ENCODE results near the gene PIGL. TPM values are rescaled to one million over a fixed set of nuclear protein-coding genes. Genes with fewer than 3 reads are reported as not detected.

Gene PIGL
- total RNA-seq, 1 experiment from 2014 or later, result 44.1 TPM

DNA sequence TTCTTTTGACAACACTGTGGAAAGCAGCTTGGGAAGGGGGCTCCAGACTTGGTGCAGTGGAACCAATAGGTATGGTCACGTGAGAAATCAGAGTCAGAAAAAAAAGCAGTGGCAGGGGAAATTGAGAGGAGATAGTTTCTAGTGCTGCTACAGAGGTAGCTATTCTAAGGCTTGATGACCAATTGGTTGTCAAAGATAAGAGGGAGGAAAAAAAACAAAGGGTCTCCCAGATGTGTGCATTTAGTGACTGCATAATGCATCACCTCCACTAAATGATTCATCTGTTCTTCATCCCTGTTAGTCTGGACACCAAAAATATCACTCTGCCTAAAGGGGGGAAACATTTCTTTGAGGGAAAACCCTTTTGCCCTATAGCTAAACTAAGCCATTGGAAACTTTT, 56.5 kb downstream of the PIGL start (continued):
- TF ChIP-seq, protein P1, sequence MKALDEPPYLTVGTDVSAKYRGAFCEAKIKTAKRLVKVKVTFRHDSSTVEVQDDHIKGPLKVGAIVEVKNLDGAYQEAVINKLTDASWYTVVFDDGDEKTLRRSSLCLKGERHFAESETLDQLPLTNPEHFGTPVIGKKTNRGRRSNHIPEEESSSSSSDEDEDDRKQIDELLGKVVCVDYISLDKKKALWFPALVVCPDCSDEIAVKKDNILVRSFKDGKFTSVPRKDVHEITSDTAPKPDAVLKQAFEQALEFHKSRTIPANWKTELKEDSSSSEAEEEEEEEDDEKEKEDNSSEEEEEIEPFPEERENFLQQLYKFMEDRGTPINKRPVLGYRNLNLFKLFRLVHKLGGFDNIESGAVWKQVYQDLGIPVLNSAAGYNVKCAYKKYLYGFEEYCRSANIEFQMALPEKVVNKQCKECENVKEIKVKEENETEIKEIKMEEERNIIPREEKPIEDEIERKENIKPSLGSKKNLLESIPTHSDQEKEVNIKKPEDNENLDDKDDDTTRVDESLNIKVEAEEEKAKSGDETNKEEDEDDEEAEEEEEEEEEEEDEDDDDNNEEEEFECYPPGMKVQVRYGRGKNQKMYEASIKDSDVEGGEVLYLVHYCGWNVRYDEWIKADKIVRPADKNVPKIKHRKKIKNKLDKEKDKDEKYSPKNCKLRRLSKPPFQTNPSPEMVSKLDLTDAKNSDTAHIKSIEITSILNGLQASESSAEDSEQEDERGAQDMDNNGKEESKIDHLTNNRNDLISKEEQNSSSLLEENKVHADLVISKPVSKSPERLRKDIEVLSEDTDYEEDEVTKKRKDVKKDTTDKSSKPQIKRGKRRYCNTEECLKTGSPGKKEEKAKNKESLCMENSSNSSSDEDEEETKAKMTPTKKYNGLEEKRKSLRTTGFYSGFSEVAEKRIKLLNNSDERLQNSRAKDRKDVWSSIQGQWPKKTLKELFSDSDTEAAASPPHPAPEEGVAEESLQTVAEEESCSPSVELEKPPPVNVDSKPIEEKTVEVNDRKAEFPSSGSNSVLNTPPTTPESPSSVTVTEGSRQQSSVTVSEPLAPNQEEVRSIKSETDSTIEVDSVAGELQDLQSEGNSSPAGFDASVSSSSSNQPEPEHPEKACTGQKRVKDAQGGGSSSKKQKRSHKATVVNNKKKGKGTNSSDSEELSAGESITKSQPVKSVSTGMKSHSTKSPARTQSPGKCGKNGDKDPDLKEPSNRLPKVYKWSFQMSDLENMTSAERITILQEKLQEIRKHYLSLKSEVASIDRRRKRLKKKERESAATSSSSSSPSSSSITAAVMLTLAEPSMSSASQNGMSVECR (CRISPR knock-in tag; IDR thresholded peaks at IDR 0.05; ENCODE audit: borderline replicate concordance), result no peak
- TF ChIP-seq JUN (CRISPR knock-in tag; IDR thresholded peaks at IDR 0.05), result no peak
- TF ChIP-seq, protein P2, sequence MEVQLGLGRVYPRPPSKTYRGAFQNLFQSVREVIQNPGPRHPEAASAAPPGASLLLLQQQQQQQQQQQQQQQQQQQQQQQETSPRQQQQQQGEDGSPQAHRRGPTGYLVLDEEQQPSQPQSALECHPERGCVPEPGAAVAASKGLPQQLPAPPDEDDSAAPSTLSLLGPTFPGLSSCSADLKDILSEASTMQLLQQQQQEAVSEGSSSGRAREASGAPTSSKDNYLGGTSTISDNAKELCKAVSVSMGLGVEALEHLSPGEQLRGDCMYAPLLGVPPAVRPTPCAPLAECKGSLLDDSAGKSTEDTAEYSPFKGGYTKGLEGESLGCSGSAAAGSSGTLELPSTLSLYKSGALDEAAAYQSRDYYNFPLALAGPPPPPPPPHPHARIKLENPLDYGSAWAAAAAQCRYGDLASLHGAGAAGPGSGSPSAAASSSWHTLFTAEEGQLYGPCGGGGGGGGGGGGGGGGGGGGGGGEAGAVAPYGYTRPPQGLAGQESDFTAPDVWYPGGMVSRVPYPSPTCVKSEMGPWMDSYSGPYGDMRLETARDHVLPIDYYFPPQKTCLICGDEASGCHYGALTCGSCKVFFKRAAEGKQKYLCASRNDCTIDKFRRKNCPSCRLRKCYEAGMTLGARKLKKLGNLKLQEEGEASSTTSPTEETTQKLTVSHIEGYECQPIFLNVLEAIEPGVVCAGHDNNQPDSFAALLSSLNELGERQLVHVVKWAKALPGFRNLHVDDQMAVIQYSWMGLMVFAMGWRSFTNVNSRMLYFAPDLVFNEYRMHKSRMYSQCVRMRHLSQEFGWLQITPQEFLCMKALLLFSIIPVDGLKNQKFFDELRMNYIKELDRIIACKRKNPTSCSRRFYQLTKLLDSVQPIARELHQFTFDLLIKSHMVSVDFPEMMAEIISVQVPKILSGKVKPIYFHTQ (CRISPR knock-in tag; IDR thresholded peaks at IDR 0.05), result no peak
- TF ChIP-seq, protein P3, sequence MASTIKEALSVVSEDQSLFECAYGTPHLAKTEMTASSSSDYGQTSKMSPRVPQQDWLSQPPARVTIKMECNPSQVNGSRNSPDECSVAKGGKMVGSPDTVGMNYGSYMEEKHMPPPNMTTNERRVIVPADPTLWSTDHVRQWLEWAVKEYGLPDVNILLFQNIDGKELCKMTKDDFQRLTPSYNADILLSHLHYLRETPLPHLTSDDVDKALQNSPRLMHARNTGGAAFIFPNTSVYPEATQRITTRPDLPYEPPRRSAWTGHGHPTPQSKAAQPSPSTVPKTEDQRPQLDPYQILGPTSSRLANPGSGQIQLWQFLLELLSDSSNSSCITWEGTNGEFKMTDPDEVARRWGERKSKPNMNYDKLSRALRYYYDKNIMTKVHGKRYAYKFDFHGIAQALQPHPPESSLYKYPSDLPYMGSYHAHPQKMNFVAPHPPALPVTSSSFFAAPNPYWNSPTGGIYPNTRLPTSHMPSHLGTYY (CRISPR knock-in tag; IDR thresholded peaks at IDR 0.05), result no peak
- no peak for TF ChIP-seq RELA (CRISPR knock-in tag; IDR thresholded peaks at IDR 0.05; ENCODE audit: borderline replicate concordance)
- no peak for TF ChIP-seq MYBL2 (CRISPR knock-in tag; IDR thresholded peaks at IDR 0.05)
- TF ChIP-seq TP53 (CRISPR knock-in tag; IDR thresholded peaks at IDR 0.05), result no peak
- TF ChIP-seq, protein P4, sequence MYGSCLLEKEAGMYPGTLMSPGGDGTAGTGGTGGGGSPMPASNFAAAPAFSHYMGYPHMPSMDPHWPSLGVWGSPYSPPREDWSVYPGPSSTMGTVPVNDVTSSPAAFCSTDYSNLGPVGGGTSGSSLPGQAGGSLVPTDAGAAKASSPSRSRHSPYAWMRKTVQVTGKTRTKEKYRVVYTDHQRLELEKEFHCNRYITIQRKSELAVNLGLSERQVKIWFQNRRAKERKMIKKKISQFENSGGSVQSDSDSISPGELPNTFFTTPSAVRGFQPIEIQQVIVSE (CRISPR knock-in tag; IDR thresholded peaks at IDR 0.05; ENCODE audit: borderline replicate concordance), result no peak

DNA sequence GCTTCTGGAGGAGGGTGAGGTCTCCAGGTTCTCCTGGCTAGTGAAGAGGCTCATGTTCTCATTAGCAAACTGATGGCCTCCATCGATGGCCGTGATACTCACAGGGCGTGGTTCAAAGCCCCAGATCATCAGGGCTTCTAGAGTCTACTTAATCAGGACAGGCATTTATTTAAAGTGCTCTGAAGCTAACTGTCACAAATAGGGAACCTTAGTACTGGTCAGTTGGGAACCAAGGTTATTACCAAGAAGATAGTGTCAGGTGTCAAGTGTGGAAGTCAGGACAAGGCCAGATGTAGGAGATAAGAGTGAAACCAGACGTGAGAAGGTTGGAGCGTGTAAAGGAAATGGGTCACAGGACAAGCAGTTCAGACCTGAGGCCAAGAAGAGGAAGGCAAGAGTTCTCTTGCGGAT, 56.9 kb downstream of the PIGL start:
- TF ChIP-seq FOXJ3 (CRISPR knock-in tag; IDR thresholded peaks at IDR 0.05; ENCODE audit: borderline replicate concordance) (no peak), CBFB (CRISPR knock-in tag; IDR thresholded peaks at IDR 0.05; ENCODE audit: low read depth) (no peak)
- TF ChIP-seq, protein P5, sequence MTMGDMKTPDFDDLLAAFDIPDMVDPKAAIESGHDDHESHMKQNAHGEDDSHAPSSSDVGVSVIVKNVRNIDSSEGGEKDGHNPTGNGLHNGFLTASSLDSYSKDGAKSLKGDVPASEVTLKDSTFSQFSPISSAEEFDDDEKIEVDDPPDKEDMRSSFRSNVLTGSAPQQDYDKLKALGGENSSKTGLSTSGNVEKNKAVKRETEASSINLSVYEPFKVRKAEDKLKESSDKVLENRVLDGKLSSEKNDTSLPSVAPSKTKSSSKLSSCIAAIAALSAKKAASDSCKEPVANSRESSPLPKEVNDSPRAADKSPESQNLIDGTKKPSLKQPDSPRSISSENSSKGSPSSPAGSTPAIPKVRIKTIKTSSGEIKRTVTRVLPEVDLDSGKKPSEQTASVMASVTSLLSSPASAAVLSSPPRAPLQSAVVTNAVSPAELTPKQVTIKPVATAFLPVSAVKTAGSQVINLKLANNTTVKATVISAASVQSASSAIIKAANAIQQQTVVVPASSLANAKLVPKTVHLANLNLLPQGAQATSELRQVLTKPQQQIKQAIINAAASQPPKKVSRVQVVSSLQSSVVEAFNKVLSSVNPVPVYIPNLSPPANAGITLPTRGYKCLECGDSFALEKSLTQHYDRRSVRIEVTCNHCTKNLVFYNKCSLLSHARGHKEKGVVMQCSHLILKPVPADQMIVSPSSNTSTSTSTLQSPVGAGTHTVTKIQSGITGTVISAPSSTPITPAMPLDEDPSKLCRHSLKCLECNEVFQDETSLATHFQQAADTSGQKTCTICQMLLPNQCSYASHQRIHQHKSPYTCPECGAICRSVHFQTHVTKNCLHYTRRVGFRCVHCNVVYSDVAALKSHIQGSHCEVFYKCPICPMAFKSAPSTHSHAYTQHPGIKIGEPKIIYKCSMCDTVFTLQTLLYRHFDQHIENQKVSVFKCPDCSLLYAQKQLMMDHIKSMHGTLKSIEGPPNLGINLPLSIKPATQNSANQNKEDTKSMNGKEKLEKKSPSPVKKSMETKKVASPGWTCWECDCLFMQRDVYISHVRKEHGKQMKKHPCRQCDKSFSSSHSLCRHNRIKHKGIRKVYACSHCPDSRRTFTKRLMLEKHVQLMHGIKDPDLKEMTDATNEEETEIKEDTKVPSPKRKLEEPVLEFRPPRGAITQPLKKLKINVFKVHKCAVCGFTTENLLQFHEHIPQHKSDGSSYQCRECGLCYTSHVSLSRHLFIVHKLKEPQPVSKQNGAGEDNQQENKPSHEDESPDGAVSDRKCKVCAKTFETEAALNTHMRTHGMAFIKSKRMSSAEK (CRISPR knock-in tag; IDR thresholded peaks at IDR 0.05; ENCODE audit: borderline replicate concordance), result no peak
- CTCF ChIA-PET, result interaction anchor here (1.6 kb wide), 1 partner anchor 12 kb away, joined by 8 read pairs; no protein-coding TSS in a partner anchor
- H3K9me3 Mint-ChIP-seq, result peaks cover 34% of the 10 kb centered on the region
- H3K36me3 Mint-ChIP-seq, result peaks cover 37% of the 10 kb centered on the region
- H3K4me3 Mint-ChIP-seq, result no peak overlapping the region
- ATAC-seq (no peak), DNase-seq (ENCODE audit: low spot score) (no peak)
- no peaks in the 10 kb centered on the region for H3K4me1 Mint-ChIP-seq
- POLR2A ChIA-PET, result no interaction called here
- H3K27me3 Mint-ChIP-seq (ENCODE audit: low read depth), result no peaks in the 10 kb centered on the region
- H3K27ac Mint-ChIP-seq, result no peak overlapping the region

All from WTC11 (cell line).